Transverse colon (tissue), 4 donors: Measurements from ENCODE around the gene OR6A2. TPM values are rescaled to one million over a fixed set of nuclear protein-coding genes. Genes with fewer than 3 reads are reported as not detected.

Source experiments
- DNase-seq: peaks from one replicate; pipeline ENCODE4 v3.0.0-alpha.2; 2019
- H3K27ac ChIP-seq, 4 donors: fragments of 200-600 bp; sonication (generic); 2 replicates each; pipeline ENCODE4 v1.5.1; 2016 to 2018; ENCODE audit warnings: inconsistent platforms in 4 of 4
- H3K27me3 ChIP-seq: fragments of 200-600 bp; sonication (generic); 2 replicates; pipeline ENCODE4 v1.5.1; 2017; ENCODE audit warnings: inconsistent platforms
- H3K36me3 ChIP-seq, 4 donors: fragments of 200-600 bp; sonication (generic); 2 replicates each; pipeline ENCODE4 v1.5.1; 2017 to 2019; ENCODE audit warnings: inconsistent platforms in 4 of 4
- H3K4me1 ChIP-seq, 4 donors: fragments of 200-600 bp; sonication (generic); 2 replicates each; pipeline ENCODE4 v1.5.1; 2017 to 2020; ENCODE audit warnings: inconsistent platforms in 4 of 4
- H3K4me3 ChIP-seq, 4 donors: fragments of 200-600 bp; sonication (generic); 1 replicate in 1 of 4; 2 replicates in 3 of 4; pipeline versions ENCODE4 v1.5.1 to v1.6.1; 2017 to 2019; ENCODE audit warnings: inconsistent platforms in 4 of 4
- H3K9me3 ChIP-seq, 2 donors: fragments of 200-600 bp; sonication (generic); 2 replicates each; pipeline ENCODE4 v1.5.1; 2017 to 2019; ENCODE audit warnings: inconsistent platforms in 2 of 2
- CTCF ChIP-seq, 5 experiments: fragments of 200-600 bp in 3 of 5; fragments of 450-650 bp in 2 of 5; sonication (generic) in 3 of 5; IDR thresholded peaks; 1 replicate in 2 of 5; 2 replicates in 3 of 5; pipeline ENCODE4 v1.5.1; 2016 to 2017; ENCODE audit warnings: antibody characterized with exemption in 5 of 5, inconsistent platforms in 3 of 5, mild to moderate bottlenecking in 2 of 5, moderate library complexity in 1 of 5
- EP300 ChIP-seq: sonication (generic); formaldehyde crosslinking; IDR thresholded peaks from one replicate; pipeline ENCODE4 v1.6.1; 2017; ENCODE audit warnings: antibody characterized with exemption, low read depth
- POLR2A ChIP-seq: fragments of 450-650 bp; IDR thresholded peaks from one replicate; pipeline ENCODE4 v1.6.1; 2016; ENCODE audit warnings: antibody characterized with exemption, mild to moderate bottlenecking, moderate library complexity
- POLR2AphosphoS5 ChIP-seq, 3 donors: sonication (generic); formaldehyde crosslinking; IDR thresholded peaks; one replicate each; pipeline ENCODE4 v1.6.1; 2016; ENCODE audit warnings: antibody characterized with exemption in 3 of 3
- WGBS, 2 donors: methylation state at CpG; one replicate each; pipeline ENCODE4 v1.1.5; 2018; ENCODE audit warnings: low coverage in 1 of 2; 5-methylcytosine and 5-hydroxymethylcytosine counted together
- in situ Hi-C, 4 donors: fragments of 200-750 bp; cut with MboI; loops; one replicate each; pipeline versions ENCODE4 v1.15.0 to v1.15.1; 2017; ENCODE audit warnings: low sequenced_read_pairs in 3 of 4, low pct_ligation_motif_present in 1 of 4, low pct_unique_long_range_greater_than_20kb in 1 of 4
- intact Hi-C: fragments of 100-400 bp; cut with DNase I; formaldehyde crosslinking; loops from one replicate; pipeline ENCODE4 v1.15.1; 2023; ENCODE audit warnings: low total_unique reads
- total RNA-seq, 4 donors: library from RNA; depleted of rRNA; stranded (reverse); fragments of >200 nt; gene quantifications; one replicate each; pipeline ENCODE4 v1.1.0, GENCODE V29; 2016

The OR6A2 gene
- total RNA-seq, 4 donors from 2014 or later: 0.27 to 1.3 TPM; not detected in 2

- 72 to 77% methylated on average over 7 of the region's 7 CpGs for WGBS, 2 donors
- Histone ChIP-seq H3K4me1 (no peaks in the 10 kb centered on the region), H3K36me3 (no peaks in the 10 kb centered on the region), H3K9me3 (no peaks in the 10 kb centered on the region), H3K27ac (no peak overlapping the region), H3K27me3 (no peaks in the 10 kb centered on the region), H3K4me3 (no peak overlapping the region)
- no peak for TF ChIP-seq POLR2AphosphoS5 (IDR thresholded peaks at IDR 0.05)
- no peak for TF ChIP-seq EP300
- no peak for TF ChIP-seq CTCF (IDR thresholded peaks at IDR 0.05)
- no peak for TF ChIP-seq POLR2A
- intact Hi-C loops (no loop called here), in situ Hi-C loops (no loop called here)
- DNase-seq: no peak
Observed at GRCh38 chr11:6825231-6825744, 25.8 kb upstream of the OR6A2 start.

GRCh38 chr11:6824136-6824823, 24.8 kb upstream of the OR6A2 start:
- no peak overlapping the region for H3K4me3 ChIP-seq
- no peaks in the 10 kb centered on the region for H3K27me3 ChIP-seq
- no peaks in the 10 kb centered on the region for H3K36me3 ChIP-seq
- 75 to 79% methylated on average over 2 to 5 of the region's 5 CpGs for WGBS, 2 donors
- intact Hi-C loops (no loop called here), in situ Hi-C loops (no loop called here)
- no peaks in the 10 kb centered on the region for H3K9me3 ChIP-seq
- no peak for DNase-seq
- no peaks in the 10 kb centered on the region for H3K4me1 ChIP-seq
- no peak for TF ChIP-seq EP300
- no peak for TF ChIP-seq POLR2A
- no peak for TF ChIP-seq CTCF (IDR thresholded peaks at IDR 0.05)
- no peak for TF ChIP-seq POLR2AphosphoS5 (IDR thresholded peaks at IDR 0.05)
- H3K27ac ChIP-seq: no peak overlapping the region

GRCh38 chr11:6818967-6819366, 19.5 kb upstream of the OR6A2 start:
- no peaks in the 10 kb centered on the region for H3K27me3 ChIP-seq
- H3K27ac ChIP-seq: no peak overlapping the region
- no peak for TF ChIP-seq POLR2AphosphoS5 (IDR thresholded peaks at IDR 0.05)
- TF ChIP-seq EP300: no peak
- TF ChIP-seq CTCF (IDR thresholded peaks at IDR 0.05): no peak
- TF ChIP-seq POLR2A: no peak
- no peaks in the 10 kb centered on the region for H3K9me3 ChIP-seq
- in situ Hi-C loops (no loop called here), intact Hi-C loops (no loop called here)
- no peaks in the 10 kb centered on the region for H3K4me1 ChIP-seq
- no peak for DNase-seq
- 92% methylated on average over 5 of the region's 5 CpGs; no CpG with 5 or more reads in 1 of the 2 donors for WGBS, 2 donors
- H3K36me3 ChIP-seq: no peaks in the 10 kb centered on the region
- no peak overlapping the region for H3K4me3 ChIP-seq

GRCh38 chr11:6817694-6818093, 18.2 kb upstream of the OR6A2 start:
- intact Hi-C loops (no loop called here), in situ Hi-C loops (no loop called here)
- TF ChIP-seq POLR2AphosphoS5 (IDR thresholded peaks at IDR 0.05): no peak
- TF ChIP-seq CTCF (IDR thresholded peaks at IDR 0.05): no peak
- TF ChIP-seq EP300: no peak
- TF ChIP-seq POLR2A: no peak
- no peaks in the 10 kb centered on the region for H3K27me3 ChIP-seq
- H3K4me1 ChIP-seq: no peaks in the 10 kb centered on the region
- no peak overlapping the region for H3K27ac ChIP-seq
- DNase-seq: no peak
- no peaks in the 10 kb centered on the region for H3K36me3 ChIP-seq
- 60 to 83% methylated on average over 1 of the region's 1 CpG for WGBS, 2 donors
- no peaks in the 10 kb centered on the region for H3K9me3 ChIP-seq
- no peak overlapping the region for H3K4me3 ChIP-seq
